GM12891 (cell line): ENCODE results near the gene GASK1A.

ENCODE experiments used
- POLR2A ChIP-seq: IDR thresholded peaks from 2 replicates; pipeline ENCODE4 v1.6.1; 2011; ENCODE audit warnings: low read depth, low read length, control low read depth
- POLR2AphosphoS5 ChIP-seq: IDR thresholded peaks from 2 replicates; pipeline ENCODE4 v1.6.1; 2011; ENCODE audit warnings: low read depth, low read length, control low read depth
- POU2F2 ChIP-seq: IDR thresholded peaks from 2 replicates; pipeline ENCODE4 v1.6.1; 2011; ENCODE audit warnings: low read depth, mild to moderate bottlenecking, control low read depth, low read length, moderate library complexity
- SPI1 ChIP-seq: IDR thresholded peaks from 2 replicates; pipeline ENCODE4 v1.6.1; 2011; ENCODE audit warnings: low read depth, low read length, control low read depth
- TAF1 ChIP-seq: IDR thresholded peaks from 2 replicates; pipeline ENCODE4 v1.6.1; 2011; ENCODE audit warnings: low read depth, low read length, control low read depth

- no peak for TF ChIP-seq POLR2A
- TF ChIP-seq TAF1: no peak
- no peak for TF ChIP-seq POLR2AphosphoS5
- no peak for TF ChIP-seq SPI1
- TF ChIP-seq POU2F2: no peak
These were observed 46.3 kb downstream of the GASK1A start for GRCh38 chr3:43025423-43025822.
